ENCODE measurements around the gene KIF21A.

GRCh38 chr12:39367494-39367893 lies 75.4 kb downstream of the KIF21A start:
- TF ChIP-seq, protein P1, sequence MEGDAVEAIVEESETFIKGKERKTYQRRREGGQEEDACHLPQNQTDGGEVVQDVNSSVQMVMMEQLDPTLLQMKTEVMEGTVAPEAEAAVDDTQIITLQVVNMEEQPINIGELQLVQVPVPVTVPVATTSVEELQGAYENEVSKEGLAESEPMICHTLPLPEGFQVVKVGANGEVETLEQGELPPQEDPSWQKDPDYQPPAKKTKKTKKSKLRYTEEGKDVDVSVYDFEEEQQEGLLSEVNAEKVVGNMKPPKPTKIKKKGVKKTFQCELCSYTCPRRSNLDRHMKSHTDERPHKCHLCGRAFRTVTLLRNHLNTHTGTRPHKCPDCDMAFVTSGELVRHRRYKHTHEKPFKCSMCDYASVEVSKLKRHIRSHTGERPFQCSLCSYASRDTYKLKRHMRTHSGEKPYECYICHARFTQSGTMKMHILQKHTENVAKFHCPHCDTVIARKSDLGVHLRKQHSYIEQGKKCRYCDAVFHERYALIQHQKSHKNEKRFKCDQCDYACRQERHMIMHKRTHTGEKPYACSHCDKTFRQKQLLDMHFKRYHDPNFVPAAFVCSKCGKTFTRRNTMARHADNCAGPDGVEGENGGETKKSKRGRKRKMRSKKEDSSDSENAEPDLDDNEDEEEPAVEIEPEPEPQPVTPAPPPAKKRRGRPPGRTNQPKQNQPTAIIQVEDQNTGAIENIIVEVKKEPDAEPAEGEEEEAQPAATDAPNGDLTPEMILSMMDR (IDR thresholded peaks at IDR 0.05; ENCODE audit: insufficient read depth, low read length), result no peak
- TF ChIP-seq SPI1 (IDR thresholded peaks at IDR 0.05; ENCODE audit: borderline replicate concordance, low read depth), result no peak
- TF ChIP-seq POLR2AphosphoS5 (IDR thresholded peaks at IDR 0.05; ENCODE audit: low read depth), result no peak
